GM12892 (cell line): Measurements from ENCODE around the gene RINL.

Source experiments
- POLR2A ChIP-seq: IDR thresholded peaks from 2 replicates; pipeline ENCODE4 v1.6.1; 2011; ENCODE audit warnings: low read depth, low read length, control low read depth
- POLR2AphosphoS5 ChIP-seq: IDR thresholded peaks from 2 replicates; pipeline ENCODE4 v1.6.1; 2011; ENCODE audit warnings: low read depth, low read length, control low read depth

DNA sequence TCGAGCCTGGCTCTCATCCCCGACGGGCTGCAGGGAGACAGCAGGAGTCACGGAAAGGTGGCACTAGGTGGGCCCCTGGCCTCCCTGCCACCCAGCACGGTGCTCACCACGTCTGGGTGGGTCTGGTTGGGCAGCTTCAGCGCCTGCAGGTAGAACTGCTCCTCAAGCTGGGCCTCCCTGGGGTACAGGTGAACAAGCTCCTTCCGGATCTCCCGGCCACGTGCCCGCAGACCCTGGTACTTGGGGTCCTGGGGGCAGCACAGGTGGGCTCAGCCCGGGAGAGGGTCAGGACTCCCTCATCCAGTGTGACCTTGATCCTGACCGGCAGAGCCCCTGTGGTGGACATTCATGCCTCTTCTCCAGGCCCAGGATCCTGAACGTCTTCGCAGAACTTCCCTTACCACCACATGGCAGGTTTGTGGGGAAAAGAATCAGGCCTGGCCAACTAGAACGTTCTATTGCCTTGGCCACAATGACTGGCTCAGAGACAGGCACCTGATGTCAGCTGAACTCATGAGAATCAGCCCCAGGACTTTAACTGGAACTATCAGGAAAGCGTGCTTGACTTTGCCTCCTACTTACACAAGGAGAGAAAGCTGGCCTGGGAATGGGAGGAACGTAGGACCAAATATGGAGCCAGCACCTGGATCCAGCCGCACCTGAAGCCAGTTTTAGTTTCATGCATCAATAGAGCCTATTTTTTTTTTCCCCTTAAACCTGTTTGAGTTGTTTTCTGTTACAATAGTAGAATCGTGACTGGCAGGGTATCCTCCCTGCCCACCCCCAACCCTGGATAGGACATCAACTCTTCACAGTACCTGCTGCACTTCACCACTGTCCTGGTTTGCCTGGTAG, 43.6 kb upstream of the RINL start:
- TF ChIP-seq POLR2A: peak; percentile 27; the same call in 1 of the 2 replicates
- TF ChIP-seq POLR2AphosphoS5: no peak
